ENCODE data around the gene PRKACA.

The PRKACA gene

GRCh38 chr19:14117668-14118164 lies at the start of gene PRKACA:
Gene PRKACA (minus strand): TSS chr19:14117762. CDS start chr19:14117547, 215 bp downstream.
- peak; percentile 99 for DNase-seq (ENCODE audit: low read depth)
- TF ChIP-seq, protein P1, sequence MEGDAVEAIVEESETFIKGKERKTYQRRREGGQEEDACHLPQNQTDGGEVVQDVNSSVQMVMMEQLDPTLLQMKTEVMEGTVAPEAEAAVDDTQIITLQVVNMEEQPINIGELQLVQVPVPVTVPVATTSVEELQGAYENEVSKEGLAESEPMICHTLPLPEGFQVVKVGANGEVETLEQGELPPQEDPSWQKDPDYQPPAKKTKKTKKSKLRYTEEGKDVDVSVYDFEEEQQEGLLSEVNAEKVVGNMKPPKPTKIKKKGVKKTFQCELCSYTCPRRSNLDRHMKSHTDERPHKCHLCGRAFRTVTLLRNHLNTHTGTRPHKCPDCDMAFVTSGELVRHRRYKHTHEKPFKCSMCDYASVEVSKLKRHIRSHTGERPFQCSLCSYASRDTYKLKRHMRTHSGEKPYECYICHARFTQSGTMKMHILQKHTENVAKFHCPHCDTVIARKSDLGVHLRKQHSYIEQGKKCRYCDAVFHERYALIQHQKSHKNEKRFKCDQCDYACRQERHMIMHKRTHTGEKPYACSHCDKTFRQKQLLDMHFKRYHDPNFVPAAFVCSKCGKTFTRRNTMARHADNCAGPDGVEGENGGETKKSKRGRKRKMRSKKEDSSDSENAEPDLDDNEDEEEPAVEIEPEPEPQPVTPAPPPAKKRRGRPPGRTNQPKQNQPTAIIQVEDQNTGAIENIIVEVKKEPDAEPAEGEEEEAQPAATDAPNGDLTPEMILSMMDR (conservative IDR thresholded peaks at IDR 0.05; ENCODE audit: low read length) = no peak

DNA sequence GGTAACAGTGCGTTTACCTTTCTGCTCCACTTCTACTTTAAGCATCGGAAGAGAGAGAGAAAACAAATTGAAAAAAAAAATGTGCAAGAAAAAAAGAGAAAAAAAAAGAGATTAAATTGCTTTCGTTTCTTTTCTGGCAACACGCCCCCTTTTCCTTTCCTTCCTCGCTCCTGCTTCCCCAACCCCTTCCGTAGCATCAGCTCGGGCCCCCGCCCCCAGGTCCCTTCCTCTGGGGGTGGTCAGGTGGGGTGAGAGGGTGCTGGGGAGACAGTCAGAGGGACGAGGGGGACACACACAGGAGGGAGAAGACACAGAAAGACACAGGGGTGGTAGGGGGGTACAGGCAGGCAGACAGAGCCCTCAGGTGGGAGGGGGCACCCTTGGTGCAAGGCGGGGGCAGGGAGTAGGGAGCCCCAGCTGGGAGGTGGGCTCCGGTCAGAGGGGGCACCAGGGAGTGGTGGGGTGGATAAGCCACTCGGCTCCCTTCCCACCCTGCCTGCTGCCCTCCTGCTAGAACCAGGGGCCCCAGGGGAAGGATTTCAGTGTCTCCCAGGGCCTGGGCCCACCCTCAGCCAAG lies 49.5 kb upstream of the PRKACA start:
- DNase-seq (ENCODE audit: low read depth) = no peak
- no peak overlapping the region for H3K4me3 ChIP-seq (ENCODE audit: low read length)

More at GRCh38 chr19:14117668-14118164, at the start of gene PRKACA:
- peak within 1 kb of the TSS; percentile 79 for H3K4me3 ChIP-seq (ENCODE audit: low read length)

DNA sequence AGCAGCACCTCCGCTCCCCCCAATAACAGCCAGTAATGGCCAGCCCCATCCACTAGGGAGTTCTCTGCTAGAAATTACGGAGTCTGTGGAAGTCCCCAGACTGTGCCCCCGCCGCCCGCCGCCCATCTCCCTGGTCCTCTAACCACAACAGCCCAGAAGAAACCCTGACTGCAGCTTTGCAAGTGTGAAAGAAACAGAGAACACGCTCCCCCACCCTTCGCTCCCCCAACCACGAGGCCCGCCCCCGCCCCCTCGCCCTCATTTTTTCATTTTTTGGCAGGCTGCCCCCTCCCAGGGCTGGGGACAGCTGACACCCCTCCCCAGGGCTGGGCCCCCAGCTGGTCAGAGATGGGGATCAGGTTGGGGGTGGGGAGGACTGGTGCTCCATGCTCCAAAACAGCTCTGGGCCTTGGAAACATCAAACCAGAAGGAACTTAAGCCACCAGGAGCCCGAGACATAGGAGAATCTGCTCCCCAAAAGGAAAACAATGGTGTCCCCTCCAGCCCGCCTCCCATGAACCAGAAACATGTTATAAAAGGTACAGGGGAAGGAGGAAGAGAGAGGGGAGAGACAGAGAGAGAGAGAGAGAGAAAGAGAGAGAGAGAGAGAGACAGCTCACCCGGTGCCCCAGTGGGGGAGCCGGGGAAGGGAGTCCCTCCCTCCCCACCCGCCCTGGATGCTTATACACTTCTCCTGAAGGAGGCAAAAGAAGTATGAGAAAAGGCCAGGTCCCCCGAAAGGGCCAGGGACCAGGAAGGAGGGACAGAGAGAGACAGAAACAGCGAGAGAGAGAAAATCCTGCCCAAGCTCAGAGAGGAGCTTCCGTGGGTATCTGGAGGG lies 48.6 kb upstream of the PRKACA start:
- no peak for DNase-seq (ENCODE audit: low read depth)
- no peak overlapping the region for H3K4me3 ChIP-seq (ENCODE audit: low read length)
- TF ChIP-seq, protein P1 (conservative IDR thresholded peaks at IDR 0.05; ENCODE audit: low read length) = no peak

More for the DNA sequence above, 49.5 kb upstream of the PRKACA start:
- TF ChIP-seq, protein P1 (conservative IDR thresholded peaks at IDR 0.05; ENCODE audit: low read length) = no peak

DNA sequence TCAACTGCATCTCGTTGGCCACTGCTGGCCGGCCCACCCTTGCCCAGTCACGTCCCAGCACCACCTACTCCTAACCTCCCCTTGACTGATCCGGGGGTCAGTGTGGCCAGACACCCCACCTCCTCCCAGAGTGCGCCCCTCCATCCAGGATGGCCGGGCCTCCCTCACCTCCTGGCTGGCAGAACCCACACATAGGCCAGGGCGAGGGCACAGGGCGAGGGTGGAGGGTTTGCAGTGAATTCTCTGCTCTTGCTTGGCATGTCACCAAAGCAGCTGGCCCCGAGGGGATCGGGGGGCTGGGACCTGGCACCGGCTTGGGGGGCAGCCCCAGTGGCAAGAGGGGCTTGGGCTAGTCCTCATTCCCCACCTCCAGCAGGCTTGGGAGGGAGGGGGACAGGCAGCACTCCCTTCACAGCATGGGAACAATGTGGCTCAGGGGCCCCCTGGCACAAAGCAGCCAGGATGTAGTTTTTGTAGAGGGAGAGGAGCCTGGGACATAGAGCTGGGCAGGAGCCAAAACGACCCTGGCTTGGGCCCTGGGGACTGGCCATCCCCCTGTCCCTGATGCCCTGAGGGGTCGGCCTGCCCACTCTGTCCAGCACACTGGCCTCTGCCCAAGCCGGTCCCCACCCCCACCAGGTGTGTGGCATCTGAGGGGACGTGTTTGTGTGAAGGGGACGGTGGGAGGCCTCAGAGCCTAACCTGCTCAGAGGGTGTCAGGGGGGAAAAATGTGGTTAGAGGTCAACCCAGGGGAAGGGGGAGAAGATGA lies 47.3 kb upstream of the PRKACA start:
- TF ChIP-seq, protein P1 (conservative IDR thresholded peaks at IDR 0.05; ENCODE audit: low read length) = no peak
- H3K4me3 ChIP-seq (ENCODE audit: low read length) = no peak overlapping the region
- no peak for DNase-seq (ENCODE audit: low read depth)

GRCh38 chr19:14164082-14164481 lies 46.5 kb upstream of the PRKACA start:
- H3K4me3 ChIP-seq (ENCODE audit: low read length) = no peak overlapping the region
- TF ChIP-seq, protein P1 (conservative IDR thresholded peaks at IDR 0.05; ENCODE audit: low read length) = no peak
- DNase-seq (ENCODE audit: low read depth) = no peak

DNA sequence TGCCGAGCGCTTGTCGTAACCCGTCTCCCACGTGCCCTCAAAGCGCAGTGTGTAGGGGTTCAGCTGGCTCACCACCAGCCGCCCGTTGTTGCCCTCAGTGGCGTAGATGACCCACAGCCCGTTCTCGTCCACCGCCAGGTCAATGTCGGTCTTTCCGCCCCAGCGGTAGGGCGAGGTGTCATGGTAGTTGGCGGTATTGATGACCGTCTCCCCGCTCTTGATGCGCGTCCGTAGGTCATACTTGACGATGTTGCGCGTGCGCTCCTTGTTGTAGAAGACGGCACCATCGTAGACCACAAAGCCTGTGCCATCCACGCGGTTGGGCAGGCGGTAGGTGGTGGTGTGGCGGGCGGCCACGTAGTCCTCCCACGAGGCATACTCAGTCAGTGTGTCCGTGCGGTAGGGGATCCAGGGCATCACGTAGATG lies 45.3 kb upstream of the PRKACA start:
- H3K4me3 ChIP-seq (ENCODE audit: low read length) = no peak overlapping the region
- TF ChIP-seq, protein P1 (conservative IDR thresholded peaks at IDR 0.05; ENCODE audit: low read length) = no peak
- no peak for DNase-seq (ENCODE audit: low read depth)
